ENCODE results near the gene MAGEF1.

The MAGEF1 gene

GRCh38 chr3:184679056-184679816 is 32.6 kb downstream of the MAGEF1 start:
- Histone ChIP-seq H3K4me3 (ENCODE audit: low read depth in 1 of 2, low read length in 2 of 2) (no peak overlapping the region), H3K9me3 (ENCODE audit: control insufficient read depth in 1 of 2, low read length in 2 of 2) (no peaks in the 10 kb centered on the region), H3K36me3 (ENCODE audit: control insufficient read depth in 1 of 2, insufficient read depth in 2 of 2, low read length in 2 of 2) (no peaks in the 10 kb centered on the region), H3K9ac (ENCODE audit: low read depth in 1 of 2, low read length in 2 of 2) (no peak overlapping the region), H3K27ac (ENCODE audit: low read depth, low read length) (no peak overlapping the region), H3K27me3 (ENCODE audit: control insufficient read depth in 1 of 2, insufficient read depth in 2 of 2, low read length in 2 of 2) (no peaks in the 10 kb centered on the region), H3K4me1 (ENCODE audit: control insufficient read depth in 1 of 2, insufficient read depth in 2 of 2, low read length in 2 of 2) (peaks cover 0 to 6% of the 10 kb centered on the region in 2 donors)

- Histone ChIP-seq H3K4me3 (ENCODE audit: low read depth in 1 of 2, low read length in 2 of 2) (no peak overlapping the region), H3K27ac (ENCODE audit: low read depth, low read length) (no peak overlapping the region), H3K9ac (ENCODE audit: low read depth in 1 of 2, low read length in 2 of 2) (no peak overlapping the region), H3K4me1 (ENCODE audit: control insufficient read depth in 1 of 2, insufficient read depth in 2 of 2, low read length in 2 of 2) (peaks cover 0 to 6% of the 10 kb centered on the region in 2 donors), H3K9me3 (ENCODE audit: control insufficient read depth in 1 of 2, low read length in 2 of 2) (no peaks in the 10 kb centered on the region), H3K27me3 (ENCODE audit: control insufficient read depth in 1 of 2, insufficient read depth in 2 of 2, low read length in 2 of 2) (no peaks in the 10 kb centered on the region), H3K36me3 (ENCODE audit: control insufficient read depth in 1 of 2, insufficient read depth in 2 of 2, low read length in 2 of 2) (no peaks in the 10 kb centered on the region)
Observed at GRCh38 chr3:184678317-184679055, 33.4 kb downstream of the MAGEF1 start.

GRCh38 chr3:184677344-184678316 is 34.2 kb downstream of the MAGEF1 start:
- no peaks in the 10 kb centered on the region for H3K36me3 ChIP-seq (ENCODE audit: control insufficient read depth in 1 of 2, insufficient read depth in 2 of 2, low read length in 2 of 2)
- no peak overlapping the region for H3K4me3 ChIP-seq (ENCODE audit: low read depth in 1 of 2, low read length in 2 of 2)
- H3K27me3 ChIP-seq (ENCODE audit: control insufficient read depth in 1 of 2, insufficient read depth in 2 of 2, low read length in 2 of 2) = no peaks in the 10 kb centered on the region
- no peak overlapping the region for H3K27ac ChIP-seq (ENCODE audit: low read depth, low read length)
- H3K9ac ChIP-seq (ENCODE audit: low read depth in 1 of 2, low read length in 2 of 2) = no peak overlapping the region
- H3K4me1 ChIP-seq (ENCODE audit: control insufficient read depth in 1 of 2, insufficient read depth in 2 of 2, low read length in 2 of 2) = peaks cover 0 to 6% of the 10 kb centered on the region in 2 donors
- no peaks in the 10 kb centered on the region for H3K9me3 ChIP-seq (ENCODE audit: control insufficient read depth in 1 of 2, low read length in 2 of 2)

- no peak overlapping the region for H3K4me3 ChIP-seq (ENCODE audit: low read depth in 1 of 2, low read length in 2 of 2)
- no peak overlapping the region for H3K27ac ChIP-seq (ENCODE audit: low read depth, low read length)
- H3K9me3 ChIP-seq (ENCODE audit: control insufficient read depth in 1 of 2, low read length in 2 of 2) = no peaks in the 10 kb centered on the region
- H3K9ac ChIP-seq (ENCODE audit: low read depth in 1 of 2, low read length in 2 of 2) = no peak overlapping the region
- H3K36me3 ChIP-seq (ENCODE audit: control insufficient read depth in 1 of 2, insufficient read depth in 2 of 2, low read length in 2 of 2) = no peaks in the 10 kb centered on the region
- H3K27me3 ChIP-seq (ENCODE audit: control insufficient read depth in 1 of 2, insufficient read depth in 2 of 2, low read length in 2 of 2) = no peaks in the 10 kb centered on the region
- peaks cover 0 to 6% of the 10 kb centered on the region in 2 donors for H3K4me1 ChIP-seq (ENCODE audit: control insufficient read depth in 1 of 2, insufficient read depth in 2 of 2, low read length in 2 of 2)
Observed at GRCh38 chr3:184676927-184677326, 34.9 kb downstream of the MAGEF1 start.

- peaks cover 0 to 6% of the 10 kb centered on the region in 2 donors for H3K4me1 ChIP-seq (ENCODE audit: control insufficient read depth in 1 of 2, insufficient read depth in 2 of 2, low read length in 2 of 2)
- H3K27me3 ChIP-seq (ENCODE audit: control insufficient read depth in 1 of 2, insufficient read depth in 2 of 2, low read length in 2 of 2) = peaks cover 0 to 3% of the 10 kb centered on the region in 2 donors
- H3K27ac ChIP-seq (ENCODE audit: low read depth, low read length) = no peak overlapping the region
- no peaks in the 10 kb centered on the region for H3K9me3 ChIP-seq (ENCODE audit: control insufficient read depth in 1 of 2, low read length in 2 of 2)
- no peaks in the 10 kb centered on the region for H3K36me3 ChIP-seq (ENCODE audit: control insufficient read depth in 1 of 2, insufficient read depth in 2 of 2, low read length in 2 of 2)
- H3K4me3 ChIP-seq (ENCODE audit: low read depth in 1 of 2, low read length in 2 of 2) = no peak overlapping the region
- no peak overlapping the region for H3K9ac ChIP-seq (ENCODE audit: low read depth in 1 of 2, low read length in 2 of 2)
Observed at GRCh38 chr3:184674626-184675025, 37.2 kb downstream of the MAGEF1 start.

- H3K9ac ChIP-seq (ENCODE audit: low read depth in 1 of 2, low read length in 2 of 2) = no peak overlapping the region
- no peak overlapping the region for H3K4me3 ChIP-seq (ENCODE audit: low read depth in 1 of 2, low read length in 2 of 2)
- H3K9me3 ChIP-seq (ENCODE audit: control insufficient read depth in 1 of 2, low read length in 2 of 2) = no peaks in the 10 kb centered on the region
- peaks cover 0 to 6% of the 10 kb centered on the region in 2 donors for H3K4me1 ChIP-seq (ENCODE audit: control insufficient read depth in 1 of 2, insufficient read depth in 2 of 2, low read length in 2 of 2)
- no peaks in the 10 kb centered on the region for H3K36me3 ChIP-seq (ENCODE audit: control insufficient read depth in 1 of 2, insufficient read depth in 2 of 2, low read length in 2 of 2)
- H3K27me3 ChIP-seq (ENCODE audit: control insufficient read depth in 1 of 2, insufficient read depth in 2 of 2, low read length in 2 of 2) = peaks cover 0 to 3% of the 10 kb centered on the region in 2 donors
- H3K27ac ChIP-seq (ENCODE audit: low read depth, low read length) = no peak overlapping the region
Observed at GRCh38 chr3:184672977-184673870, 38.6 kb downstream of the MAGEF1 start.

- Histone ChIP-seq H3K36me3 (ENCODE audit: control insufficient read depth in 1 of 2, insufficient read depth in 2 of 2, low read length in 2 of 2) (no peaks in the 10 kb centered on the region), H3K4me1 (ENCODE audit: control insufficient read depth in 1 of 2, insufficient read depth in 2 of 2, low read length in 2 of 2) (no peaks in the 10 kb centered on the region), H3K27me3 (ENCODE audit: control insufficient read depth in 1 of 2, insufficient read depth in 2 of 2, low read length in 2 of 2) (peaks cover 0 to 3% of the 10 kb centered on the region in 2 donors), H3K9ac (ENCODE audit: low read depth in 1 of 2, low read length in 2 of 2) (no peak overlapping the region), H3K4me3 (ENCODE audit: low read depth in 1 of 2, low read length in 2 of 2) (no peak overlapping the region), H3K9me3 (ENCODE audit: control insufficient read depth in 1 of 2, low read length in 2 of 2) (no peaks in the 10 kb centered on the region), H3K27ac (ENCODE audit: low read depth, low read length) (no peak overlapping the region)
Observed at GRCh38 chr3:184672335-184672734, 39.5 kb downstream of the MAGEF1 start.

- no peaks in the 10 kb centered on the region for H3K9me3 ChIP-seq (ENCODE audit: control insufficient read depth in 1 of 2, low read length in 2 of 2)
- H3K4me1 ChIP-seq (ENCODE audit: control insufficient read depth in 1 of 2, insufficient read depth in 2 of 2, low read length in 2 of 2) = no peaks in the 10 kb centered on the region
- H3K36me3 ChIP-seq (ENCODE audit: control insufficient read depth in 1 of 2, insufficient read depth in 2 of 2, low read length in 2 of 2) = no peaks in the 10 kb centered on the region
- no peak overlapping the region for H3K4me3 ChIP-seq (ENCODE audit: low read depth in 1 of 2, low read length in 2 of 2)
- peaks cover 0 to 3% of the 10 kb centered on the region in 2 donors for H3K27me3 ChIP-seq (ENCODE audit: control insufficient read depth in 1 of 2, insufficient read depth in 2 of 2, low read length in 2 of 2)
- H3K9ac ChIP-seq (ENCODE audit: low read depth in 1 of 2, low read length in 2 of 2) = no peak overlapping the region
- no peak overlapping the region for H3K27ac ChIP-seq (ENCODE audit: low read depth, low read length)
Observed at GRCh38 chr3:184670091-184670602, 41.7 kb downstream of the MAGEF1 start.

GRCh38 chr3:184669578-184669977 is 42.3 kb downstream of the MAGEF1 start:
- H3K4me1 ChIP-seq (ENCODE audit: control insufficient read depth in 1 of 2, insufficient read depth in 2 of 2, low read length in 2 of 2) = no peaks in the 10 kb centered on the region
- no peak overlapping the region for H3K9ac ChIP-seq (ENCODE audit: low read depth in 1 of 2, low read length in 2 of 2)
- H3K27me3 ChIP-seq (ENCODE audit: control insufficient read depth in 1 of 2, insufficient read depth in 2 of 2, low read length in 2 of 2) = peaks cover 0 to 3% of the 10 kb centered on the region in 2 donors
- H3K36me3 ChIP-seq (ENCODE audit: control insufficient read depth in 1 of 2, insufficient read depth in 2 of 2, low read length in 2 of 2) = no peaks in the 10 kb centered on the region
- no peaks in the 10 kb centered on the region for H3K9me3 ChIP-seq (ENCODE audit: control insufficient read depth in 1 of 2, low read length in 2 of 2)
- no peak overlapping the region for H3K4me3 ChIP-seq (ENCODE audit: low read depth in 1 of 2, low read length in 2 of 2)
- H3K27ac ChIP-seq (ENCODE audit: low read depth, low read length) = no peak overlapping the region
